ENCODE data around the gene GAS2L2.
"Not testable (repeated sequence)": the region's sequence is repeated elsewhere in the genome, so short reads cannot be mapped to it uniquely, and the experiment has no call there.

Gene GAS2L2

GRCh38 chr17:35773129-35773528, 20.1 kb upstream of the GAS2L2 start:
- no peak for DNase-seq

GRCh38 chr17:35769895-35770486, 17.0 kb upstream of the GAS2L2 start:
- DNase-seq, result no peak

GRCh38 chr17:35768797-35769196, 15.8 kb upstream of the GAS2L2 start:
- no peak for DNase-seq

GRCh38 chr17:35766903-35767510, 14.0 kb upstream of the GAS2L2 start:
- peak; percentile 20 to 23 for DNase-seq

- DNase-seq, result no peak
Measured at GRCh38 chr17:35766489-35766877, 13.4 kb upstream of the GAS2L2 start.

GRCh38 chr17:35765756-35766488, 12.9 kb upstream of the GAS2L2 start:
- no peak for DNase-seq

GRCh38 chr17:35765086-35765710, 12.2 kb upstream of the GAS2L2 start:
- no peak for DNase-seq

- peak; percentile 76 to 78 for DNase-seq
Measured at GRCh38 chr17:35764123-35764991, 11.3 kb upstream of the GAS2L2 start.

- DNase-seq, result no peak
Measured at GRCh38 chr17:35763767-35764122, 10.7 kb upstream of the GAS2L2 start.

- DNase-seq, result no peak
Measured at GRCh38 chr17:35761601-35762000, 8.6 kb upstream of the GAS2L2 start.

GRCh38 chr17:35760587-35760986, 7.5 kb upstream of the GAS2L2 start, which contains the start of gene C17orf50:
C17orf50 (plus strand) TSS chr17:35760887; CDS start chr17:35760942, 55 bp downstream.
- DNase-seq, result no peak

- no peak for DNase-seq
Measured at GRCh38 chr17:35757243-35757642, 4.2 kb upstream of the GAS2L2 start.

GRCh38 chr17:35752471-35752870, 568 bp downstream of the GAS2L2 start:
- DNase-seq, result no peak

- DNase-seq, result not testable (repeated sequence)
Measured at GRCh38 chr17:35751541-35751940, 1.5 kb downstream of the GAS2L2 start.

- DNase-seq, result no peak
Measured at GRCh38 chr17:35750526-35751395, 2.3 kb downstream of the GAS2L2 start.

- no peak for DNase-seq
Measured at GRCh38 chr17:35749560-35750412, 3.3 kb downstream of the GAS2L2 start.

GRCh38 chr17:35748979-35749378, 4.1 kb downstream of the GAS2L2 start:
- DNase-seq, result no peak

- DNase-seq, result no peak
Measured at GRCh38 chr17:35748341-35748841, 4.6 kb downstream of the GAS2L2 start.

- DNase-seq, result peak; percentile 73 to 81
Measured at GRCh38 chr17:35747540-35748017, 5.5 kb downstream of the GAS2L2 start.

GRCh38 chr17:35745749-35746320, 7.2 kb downstream of the GAS2L2 start:
- no peak for DNase-seq
